CD14-positive monocyte (primary cell): ENCODE results near the gene DDC. TPM values are rescaled to one million over a fixed set of nuclear protein-coding genes. Genes with fewer than 3 reads are reported as not detected.
A peak's percentile ranks its signal among the peaks of the same experiment; 100 is the strongest.

ENCODE experiments used
- DNase-seq, 3 donors: peaks; one replicate each; pipeline ENCODE4 v3.0.0-alpha.2; 2011 to 2022
- H2AFZ ChIP-seq: 2 replicates; pipeline ENCODE4 v1.6.0; 2012; ENCODE audit warnings: mild to moderate bottlenecking, low read depth, low read length, inconsistent platforms; ENCODE audit not compliant: insufficient read depth, poor library complexity, severe bottlenecking
- H3K27ac ChIP-seq, 2 donors: 1 replicate in 1 of 2; 2 replicates in 1 of 2; pipeline ENCODE4 v1.5.1; 2012 to 2013; ENCODE audit warnings: low read length in 2 of 2, control low read depth in 1 of 2, inconsistent platforms in 1 of 2, low read depth in 1 of 2, mild to moderate bottlenecking in 1 of 2
- H3K27me3 ChIP-seq, 2 donors: one replicate each; pipeline versions ENCODE4 v1.6.0 to v1.6.1; 2011 to 2013; ENCODE audit warnings: low read length in 2 of 2; ENCODE audit not compliant: control insufficient read depth in 2 of 2, insufficient read depth in 2 of 2
- H3K36me3 ChIP-seq, 2 donors: replicated peaks in 1 of 2; 1 replicate in 1 of 2; 2 replicates in 1 of 2; pipeline versions ENCODE4 v1.5.1 to v1.6.1; 2012 to 2013; ENCODE audit warnings: low read length in 2 of 2, control low read depth in 1 of 2, inconsistent platforms in 1 of 2, mild to moderate bottlenecking in 1 of 2; ENCODE audit not compliant: insufficient read depth in 2 of 2, control insufficient read depth in 1 of 2
- H3K4me1 ChIP-seq, 2 donors: 1 replicate in 1 of 2; 2 replicates in 1 of 2; pipeline versions ENCODE4 v1.5.1 to v1.6.1; 2012 to 2013; ENCODE audit warnings: low read length in 2 of 2, control low read depth in 1 of 2, inconsistent platforms in 1 of 2, mild to moderate bottlenecking in 1 of 2, moderate library complexity in 1 of 2; ENCODE audit not compliant: insufficient read depth in 2 of 2, control insufficient read depth in 1 of 2
- H3K4me2 ChIP-seq: replicated peaks from 2 replicates; pipeline ENCODE3; 2012; ENCODE audit warnings: low read length, moderate library complexity, mild to moderate bottlenecking; ENCODE audit not compliant: poor library complexity, severe bottlenecking; ENCODE audit errors: extremely low read depth
- H3K4me3 ChIP-seq, 3 experiments: fragments of 200-600 bp in 1 of 3; sonication (generic) in 1 of 3; replicated peaks in 1 of 3; 1 replicate in 2 of 3; 2 replicates in 1 of 3; pipeline ENCODE4 v1.5.1; 2011 to 2013; ENCODE audit warnings: low read length in 3 of 3, mild to moderate bottlenecking in 3 of 3, control low read depth in 2 of 3, low read depth in 2 of 3, inconsistent platforms in 1 of 3, moderate library complexity in 1 of 3
- H3K79me2 ChIP-seq: 2 replicates; pipeline ENCODE4 v1.6.0; 2012; ENCODE audit warnings: mild to moderate bottlenecking, control low read depth, inconsistent platforms, low read length, moderate library complexity; ENCODE audit not compliant: insufficient read depth
- H3K9ac ChIP-seq: 2 replicates; pipeline ENCODE4 v1.6.0; 2017; ENCODE audit warnings: low read length, mild to moderate bottlenecking; ENCODE audit not compliant: insufficient read depth, poor library complexity, severe bottlenecking
- H3K9me3 ChIP-seq, 2 donors: replicated peaks in 1 of 2; 1 replicate in 1 of 2; 2 replicates in 1 of 2; pipeline versions ENCODE4 v1.5.1 to v1.6.1; 2012 to 2013; ENCODE audit warnings: low read length in 2 of 2, control low read depth in 1 of 2; ENCODE audit not compliant: control insufficient read depth in 1 of 2, insufficient read depth in 1 of 2
- H4K20me1 ChIP-seq: 2 replicates; pipeline ENCODE4 v1.6.0; 2012; ENCODE audit warnings: mild to moderate bottlenecking, low read length, control low read depth, moderate library complexity; ENCODE audit not compliant: insufficient read depth
- H3K27ac Mint-ChIP-seq, 7 donors: one replicate each; pipeline ENCODE4 v1.8.0; 2020; ENCODE audit warnings: mild to moderate bottlenecking in 7 of 7, mixed read lengths in 7 of 7, moderate library complexity in 6 of 7, inconsistent platforms in 2 of 7
- H3K27me3 Mint-ChIP-seq, 3 donors: one replicate each; pipeline ENCODE4 v1.8.0; 2021 to 2022; ENCODE audit warnings: low read depth in 3 of 3, mild to moderate bottlenecking in 3 of 3, mixed read lengths in 3 of 3, moderate library complexity in 3 of 3, inconsistent platforms in 1 of 3
- H3K36me3 Mint-ChIP-seq, 2 donors: one replicate each; pipeline ENCODE4 v1.8.0; 2020; ENCODE audit warnings: mixed read lengths in 2 of 2, inconsistent platforms in 1 of 2, mild to moderate bottlenecking in 1 of 2
- H3K4me1 Mint-ChIP-seq: one replicate; pipeline ENCODE4 v1.8.0; 2020; ENCODE audit warnings: mild to moderate bottlenecking, mixed read lengths
- H3K4me3 Mint-ChIP-seq, 2 donors: one replicate each; pipeline ENCODE4 v1.8.0; 2020; ENCODE audit warnings: mild to moderate bottlenecking in 2 of 2, mixed read lengths in 2 of 2, moderate library complexity in 1 of 2
- H3K9me3 Mint-ChIP-seq, 7 donors: one replicate each; pipeline ENCODE4 v1.8.0; 2020 to 2022; ENCODE audit warnings: mixed read lengths in 7 of 7, mild to moderate bottlenecking in 6 of 7, moderate library complexity in 6 of 7, inconsistent platforms in 2 of 7
- CTCF ChIP-seq: fragments of 200-600 bp; IDR thresholded peaks from one replicate; pipeline ENCODE4 v1.8.0; 2022; ENCODE audit warnings: antibody characterized with exemption, mild to moderate bottlenecking
- WGBS: methylation state at CpG from one replicate; pipeline ENCODE4 v1.1.5; 2013; ENCODE audit warnings: missing lambda C conversion rate; ENCODE audit not compliant: insufficient coverage; 5-methylcytosine and 5-hydroxymethylcytosine counted together
- intact Hi-C, 2 donors: fragments of 100-400 bp; cut with micrococcal nuclease; formaldehyde crosslinking; loops; one replicate each; pipeline versions ENCODE4 v1.15.0 to v1.15.1; 2023
- polyA plus RNA-seq, 3 donors: library from polyadenylated mRNA; depleted of rRNA in 1 of 3; unstranded in 2 of 3; stranded (reverse) in 1 of 3; fragments of 300-500 nt in 2 of 3; fragments of >200 nt in 1 of 3; fragmentation: Illumina TruSeq in 2 of 3; gene quantifications; 1 replicate in 2 of 3; 2 replicates in 1 of 3; pipeline ENCODE4 v1.2.3, GENCODE V29; 2012 to 2021

The DDC gene
- polyA plus RNA-seq, 3 donors = not detected

GRCh38 chr7:50475340-50475739 is 89.9 kb downstream of the DDC start:
- Histone ChIP-seq H3K27ac (no peak overlapping the region), H3K4me3 (no peak overlapping the region), H3K36me3 (no peaks in the 10 kb centered on the region), H3K27me3 (no peaks in the 10 kb centered on the region), H2AFZ (no peak overlapping the region), H3K9ac (no peak overlapping the region), H4K20me1 (no peaks in the 10 kb centered on the region), H3K79me2 (no peaks in the 10 kb centered on the region), H3K4me1 (no peaks in the 10 kb centered on the region), H3K4me2 (no peak overlapping the region), H3K9me3 (no peaks in the 10 kb centered on the region)
- DNase-seq = no peak
- Mint-ChIP-seq H3K4me3 (no peak overlapping the region), H3K27me3 (peaks cover 0 to 7% (median 2%) of the 10 kb centered on the region in 3 donors), H3K4me1 (no peaks in the 10 kb centered on the region), H3K9me3 (no peaks in the 10 kb centered on the region), H3K36me3 (no peaks in the 10 kb centered on the region), H3K27ac (no peak overlapping the region)
- TF ChIP-seq CTCF = no peak
- WGBS = 47% methylated on average over 4 of the region's 4 CpGs
- intact Hi-C loops = no loop called here

- Histone ChIP-seq H3K79me2 (no peaks in the 10 kb centered on the region), H4K20me1 (no peaks in the 10 kb centered on the region), H3K27me3 (no peaks in the 10 kb centered on the region), H3K27ac (no peak overlapping the region), H3K9me3 (no peaks in the 10 kb centered on the region), H2AFZ (no peak overlapping the region), H3K4me1 (no peaks in the 10 kb centered on the region), H3K36me3 (no peaks in the 10 kb centered on the region), H3K4me3 (no peak overlapping the region), H3K9ac (no peak overlapping the region), H3K4me2 (no peak overlapping the region)
- H3K9me3 Mint-ChIP-seq = no peaks in the 10 kb centered on the region
- no peak for DNase-seq
- no peaks in the 10 kb centered on the region for H3K4me1 Mint-ChIP-seq
- no peak overlapping the region for H3K4me3 Mint-ChIP-seq
- no peaks in the 10 kb centered on the region for H3K36me3 Mint-ChIP-seq
- peaks cover 0 to 7% (median 2%) of the 10 kb centered on the region in 3 donors for H3K27me3 Mint-ChIP-seq
- no peak for TF ChIP-seq CTCF
- H3K27ac Mint-ChIP-seq = peak overlapping the region in 1 of 7 donors; percentile 4
- 82% methylated on average over 6 of the region's 8 CpGs for WGBS
- intact Hi-C loops = loop anchor here in 1 of 2 donors (5.0 kb wide), 1 partner anchor 198 kb away; no protein-coding TSS in a partner anchor
These were observed 90.6 kb downstream of the DDC start for GRCh38 chr7:50474382-50475160.
